HL-60/S4 treated with phorbol 12-myristate 13-acetate at 8.2 ng/mL for 4 days and 3 days (cell line): Measurements from ENCODE around the gene FAM168A.
"Not testable (repeated sequence)": the region's sequence is repeated elsewhere in the genome, so short reads cannot be mapped to it uniquely, and the experiment has no call there.

Source experiments
- in situ Hi-C: fragments of 300-500 bp; cut with MboI; formaldehyde crosslinking; loops from 2 replicates; pipeline ENCODE4 v1.15.0; 2022; ENCODE audit warnings: low sequenced_read_pairs

The FAM168A gene

GRCh38 chr11:73475549-73476095 is 122.3 kb downstream of the FAM168A start:
- in situ Hi-C loops = no loop called here

- in situ Hi-C loops = no loop called here
These were observed 124.7 kb downstream of the FAM168A start for GRCh38 chr11:73473252-73473651.

DNA sequence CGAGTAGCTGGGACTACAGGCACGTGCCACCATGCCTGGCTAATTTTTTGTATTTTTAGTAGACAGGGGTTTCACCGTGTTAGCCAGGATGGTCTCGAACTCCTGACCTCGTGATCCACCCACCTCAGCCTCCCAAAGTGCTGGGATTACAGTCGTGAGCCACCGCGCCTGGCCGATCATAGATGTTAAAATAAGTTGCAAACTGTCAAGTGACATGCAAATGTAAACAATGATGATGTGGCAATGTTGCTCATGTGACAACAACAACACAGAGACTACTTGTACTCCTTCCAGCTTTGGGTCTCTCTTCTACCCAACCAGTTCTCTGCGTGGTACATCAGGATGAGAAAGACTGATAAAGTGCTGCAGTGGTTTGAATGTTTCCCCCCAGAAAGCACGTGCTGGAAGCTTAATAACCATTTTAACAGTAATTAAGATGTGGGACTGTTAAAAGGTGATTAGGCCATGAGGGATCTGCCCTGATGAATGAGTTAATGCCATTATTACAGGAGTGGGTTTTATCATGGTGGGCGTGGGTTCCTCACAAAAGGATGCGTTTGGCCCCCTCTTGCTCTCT is 127.8 kb downstream of the FAM168A start:
- in situ Hi-C loops = not testable (repeated sequence)

DNA sequence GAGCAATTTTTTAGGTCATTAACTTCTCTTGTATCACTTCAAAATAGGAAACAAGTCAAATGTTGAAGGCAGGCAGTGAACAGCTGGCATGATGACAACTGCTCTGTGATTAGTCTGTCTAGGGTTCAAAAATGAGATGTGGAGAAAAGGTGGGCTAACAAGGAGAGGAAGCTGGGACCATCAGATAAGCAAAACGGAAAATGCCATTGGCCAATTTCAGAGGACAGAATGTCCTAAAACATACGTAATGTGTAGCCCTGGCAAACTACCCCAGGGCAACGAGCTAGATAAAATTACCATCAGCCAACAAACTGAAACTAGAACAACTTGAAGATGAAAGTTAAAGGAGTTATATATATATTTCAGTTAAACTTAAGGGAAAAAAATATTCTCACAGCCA is 128.5 kb downstream of the FAM168A start:
- in situ Hi-C loops = no loop called here

- in situ Hi-C loops = no loop called here
These were observed 129.2 kb downstream of the FAM168A start for GRCh38 chr11:73468590-73469161.

- in situ Hi-C loops = no loop called here
These were observed 130.4 kb downstream of the FAM168A start for GRCh38 chr11:73467505-73467904.

- in situ Hi-C loops = no loop called here
These were observed 131.3 kb downstream of the FAM168A start for GRCh38 chr11:73466643-73467042.

- in situ Hi-C loops = no loop called here
These were observed 132.0 kb downstream of the FAM168A start for GRCh38 chr11:73465871-73466270.

DNA sequence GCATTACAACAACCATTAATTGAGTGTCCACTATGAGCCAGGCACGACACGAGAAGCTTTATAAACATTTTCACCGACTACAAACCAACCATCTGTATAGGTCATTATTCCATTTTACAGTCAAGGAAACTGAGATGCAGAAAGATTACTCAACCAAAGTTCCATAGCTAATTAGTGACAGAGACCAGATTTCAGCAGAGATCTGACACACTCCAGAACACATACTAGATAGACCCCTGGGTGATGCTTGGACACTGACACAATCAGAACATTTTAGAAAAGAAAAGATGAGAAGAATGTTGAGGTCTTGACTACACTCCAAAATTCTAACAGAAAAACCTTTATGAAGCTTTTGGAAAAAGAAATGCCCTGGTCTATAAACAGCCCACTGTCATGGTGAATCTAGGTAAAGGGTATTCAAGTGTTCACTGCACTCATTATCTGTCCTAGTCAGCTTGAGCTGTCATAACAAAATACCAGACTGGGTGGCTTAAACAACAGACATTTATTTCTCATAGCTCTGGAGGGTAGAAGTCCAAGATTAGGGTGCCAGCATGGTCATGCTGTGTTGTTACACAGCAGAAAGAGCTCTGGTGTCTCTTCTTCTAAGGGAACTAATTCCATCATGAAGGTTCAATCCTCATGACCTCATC is 132.8 kb downstream of the FAM168A start:
- in situ Hi-C loops = no loop called here

GRCh38 chr11:73464347-73464746 is 133.6 kb downstream of the FAM168A start:
- in situ Hi-C loops = no loop called here

GRCh38 chr11:73463359-73463758 is 134.6 kb downstream of the FAM168A start:
- in situ Hi-C loops = no loop called here

GRCh38 chr11:73461964-73462363 is 135.9 kb downstream of the FAM168A start:
- in situ Hi-C loops = no loop called here

GRCh38 chr11:73461335-73461840 is 136.5 kb downstream of the FAM168A start:
- in situ Hi-C loops = no loop called here

- in situ Hi-C loops = no loop called here
These were observed 139.7 kb downstream of the FAM168A start for GRCh38 chr11:73458201-73458600.

DNA sequence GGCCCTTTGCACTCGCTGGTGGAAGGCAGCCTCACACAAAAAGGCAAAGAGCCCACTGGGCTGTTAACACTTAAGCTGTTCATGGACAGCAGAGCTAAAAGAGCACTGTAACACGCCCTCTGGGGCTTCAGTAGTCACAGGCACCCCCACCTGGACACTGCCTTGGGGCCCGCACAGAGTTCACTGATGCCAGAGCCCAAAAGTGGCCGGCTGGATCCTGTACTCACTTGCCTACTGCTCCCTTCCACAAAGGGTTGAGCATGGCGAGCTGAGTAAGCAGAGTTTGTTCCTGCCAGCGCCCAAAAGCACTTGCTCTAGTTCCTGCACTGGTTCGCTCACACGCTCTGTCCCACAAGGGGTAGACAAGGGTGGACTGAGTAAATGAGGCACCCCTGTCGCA is 142.9 kb downstream of the FAM168A start:
- in situ Hi-C loops = no loop called here

GRCh38 chr11:73453562-73453961 is 144.3 kb downstream of the FAM168A start:
- in situ Hi-C loops = no loop called here

DNA sequence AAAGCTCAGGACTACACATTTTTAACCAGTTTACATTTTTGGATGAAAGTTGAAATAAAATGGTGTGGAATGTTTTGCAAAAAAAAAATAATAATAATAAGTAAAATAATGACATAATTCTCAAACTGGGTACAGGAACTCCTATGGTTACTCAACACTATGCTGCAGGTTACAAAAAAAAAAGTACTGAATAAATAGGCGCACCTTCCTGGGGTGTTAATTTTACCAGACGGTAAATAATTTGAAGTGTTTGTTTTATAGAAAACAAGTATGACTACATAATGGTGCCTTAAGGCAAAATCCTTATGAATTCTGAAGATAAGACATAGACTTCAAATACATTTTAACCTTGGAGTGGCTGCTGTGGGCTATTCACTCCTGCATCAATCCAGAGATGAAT is 145.2 kb downstream of the FAM168A start:
- in situ Hi-C loops = no loop called here

DNA sequence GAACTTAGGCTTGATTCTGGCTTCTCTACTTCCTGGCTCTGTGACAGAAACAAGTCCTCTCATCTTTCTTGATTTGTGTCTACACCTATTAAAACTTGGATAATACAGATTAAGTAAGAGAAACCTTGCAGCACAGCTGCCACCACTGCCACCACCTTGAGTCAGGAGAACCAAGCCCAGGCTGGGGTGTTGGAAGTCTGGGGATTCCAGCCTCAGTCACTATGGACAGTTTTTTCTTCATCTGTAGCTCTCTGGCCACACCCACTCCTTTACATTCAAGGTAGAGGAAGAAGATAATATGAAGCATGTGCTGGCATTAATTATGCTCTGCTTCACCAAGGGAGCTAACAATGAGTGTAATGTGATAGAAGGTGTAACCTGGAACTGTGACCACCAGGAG is 146.0 kb downstream of the FAM168A start:
- in situ Hi-C loops = no loop called here

DNA sequence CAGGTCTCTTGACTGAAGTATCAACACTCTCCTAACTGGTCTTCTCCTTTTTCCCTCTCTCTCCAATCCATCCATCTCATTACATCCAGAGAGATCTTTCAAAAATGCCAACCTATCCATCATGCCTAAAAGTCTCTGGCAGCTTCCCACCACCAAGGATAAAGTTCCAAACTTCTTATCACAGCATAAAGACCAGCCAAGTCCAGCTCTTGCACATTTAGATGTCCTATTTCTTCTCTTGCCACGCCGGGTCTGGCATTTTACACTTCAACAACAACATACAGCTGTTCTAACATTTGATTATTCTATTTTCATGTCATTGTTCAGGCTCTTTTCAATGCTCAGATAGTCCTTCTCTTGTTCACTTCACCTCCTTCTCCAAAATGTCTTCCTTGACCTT is 151.1 kb downstream of the FAM168A start:
- in situ Hi-C loops = no loop called here

- in situ Hi-C loops = no loop called here
These were observed 151.9 kb downstream of the FAM168A start for GRCh38 chr11:73445980-73446379.

DNA sequence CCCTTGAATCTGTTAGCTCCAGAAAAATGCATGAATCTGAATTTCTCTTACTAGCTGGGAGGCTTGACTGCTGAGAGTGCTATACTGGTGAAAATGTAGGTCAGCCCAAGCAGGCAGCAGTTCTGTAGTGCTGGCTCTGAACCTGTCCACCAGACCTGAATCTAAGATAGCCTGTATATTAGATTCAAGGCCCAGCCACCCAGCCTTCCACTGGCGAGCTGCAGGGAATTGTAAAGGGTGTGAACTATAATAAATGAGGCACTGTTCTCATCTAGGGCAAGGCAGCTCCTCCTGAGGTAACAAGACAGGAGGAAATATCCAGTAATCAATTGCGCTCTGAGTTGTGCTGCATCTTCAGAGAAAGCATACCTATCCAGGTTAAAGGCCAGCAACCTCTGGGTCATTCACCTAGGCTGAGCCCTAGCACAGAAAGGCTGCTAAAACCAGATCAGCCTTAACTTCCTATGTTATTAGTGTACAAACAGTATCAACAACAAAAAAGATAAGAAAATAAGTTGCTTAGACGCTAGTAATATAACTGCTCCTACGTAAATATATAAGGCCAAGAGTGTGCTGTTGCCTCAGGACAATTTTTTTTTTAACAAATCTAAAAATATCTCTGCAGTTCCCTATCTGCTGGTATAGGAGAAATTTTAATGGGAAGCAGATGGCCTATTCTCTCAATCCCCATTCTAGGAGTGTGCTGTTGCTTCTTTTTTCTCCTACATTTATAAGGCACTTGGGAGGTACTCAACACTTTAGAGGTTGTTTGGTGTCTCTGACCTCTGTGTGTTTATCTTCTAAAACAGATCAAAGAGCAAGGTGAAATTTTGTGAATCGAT is 158.7 kb downstream of the FAM168A start:
- in situ Hi-C loops = no loop called here
